ENCODE data around the gene PLCXD3.

- TF ChIP-seq CTCF (conservative IDR thresholded peaks at IDR 0.05; ENCODE audit: low read length) (no peak), EZH2phosphoT487 (IDR thresholded peaks at IDR 0.05; ENCODE audit: borderline replicate concordance) (no peak)
Measured at GRCh38 chr5:41296066-41296465, 214.3 kb downstream of the PLCXD3 start.
